Measurements from ENCODE around the gene SLX4IP. TPM values are rescaled to one million over a fixed set of nuclear protein-coding genes. Genes with fewer than 3 reads are reported as not detected.

The SLX4IP gene
- polyA plus RNA-seq, 2 of the 4 experiments (the other 2 are of a cell fraction) = 3.4 to 7.5 TPM

DNA sequence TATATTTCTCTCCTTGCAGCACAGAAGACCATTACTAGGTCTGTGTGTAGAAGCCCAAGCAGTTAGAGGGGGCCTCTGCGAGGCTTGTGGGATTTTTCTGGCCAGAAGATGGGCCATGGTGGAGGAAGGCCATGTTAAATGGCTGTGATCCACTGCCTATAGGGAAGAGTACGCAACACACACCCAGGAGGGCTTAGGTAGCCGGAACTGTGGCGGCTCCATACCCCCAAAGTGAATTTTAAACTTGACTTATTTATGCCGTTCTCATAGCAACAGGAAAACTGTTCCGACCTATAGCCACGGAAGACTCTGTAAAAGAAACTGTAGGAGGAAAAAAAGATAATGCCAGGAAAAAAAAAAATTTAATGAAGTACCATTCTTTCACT lies 69.5 kb downstream of the SLX4IP start:
- POLR2A ChIA-PET = no interaction called here

DNA sequence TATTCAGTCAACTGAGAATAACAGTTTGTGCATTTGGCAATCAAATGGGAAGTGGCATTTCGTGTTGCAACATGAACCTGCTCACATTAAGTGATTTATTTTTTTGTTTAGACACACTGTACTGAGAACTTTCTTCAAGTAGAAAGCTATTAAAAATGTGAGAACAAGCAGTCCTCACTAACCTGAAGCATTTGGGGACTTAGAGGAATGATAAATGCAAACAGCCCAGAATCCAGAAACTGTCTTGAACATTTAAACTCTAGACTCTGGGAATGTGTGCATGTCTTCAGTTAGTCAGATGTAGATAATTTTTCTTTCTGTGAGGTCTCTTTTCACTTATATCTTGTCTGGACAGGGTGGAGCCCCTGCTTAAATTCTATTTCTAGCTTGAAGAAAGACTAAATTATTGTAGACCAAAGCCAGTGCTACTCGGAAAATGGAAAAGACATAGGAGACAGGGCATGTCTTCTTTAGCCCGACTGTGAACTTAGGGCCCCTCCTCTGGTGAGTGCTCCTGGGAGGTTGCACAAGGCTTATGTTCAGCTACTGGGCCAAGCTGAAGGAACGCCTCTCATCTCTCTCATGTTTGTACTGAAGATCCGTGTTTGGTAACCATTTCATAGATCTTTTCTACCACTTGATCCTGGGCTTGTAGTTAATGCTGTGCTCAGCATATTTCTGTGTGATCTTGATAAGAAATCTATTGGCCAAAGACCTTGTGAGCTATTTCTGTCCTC lies 70.1 kb downstream of the SLX4IP start:
- TF ChIP-seq FOXS1 (CRISPR knock-in tag; IDR thresholded peaks at IDR 0.05) = no peak
- TF ChIP-seq JUNB (IDR thresholded peaks at IDR 0.05) = no peak
- TF ChIP-seq POLR2A (IDR thresholded peaks at IDR 0.05; ENCODE audit: low read length) = no peak
- TF ChIP-seq MAFK (IDR thresholded peaks at IDR 0.05; ENCODE audit: partially characterized antibody) = peak; percentile 99
- no peak for TF ChIP-seq POLR2AphosphoS2 (conservative IDR thresholded peaks at IDR 0.05; ENCODE audit: low read length)
- no peak for TF ChIP-seq HOXB5 (CRISPR knock-in tag; IDR thresholded peaks at IDR 0.05)
- TF ChIP-seq JUN (IDR thresholded peaks at IDR 0.05) = no peak
- H3K27ac ChIP-seq = peak overlapping the region; percentile 36 to 50; a peak in 3 of 6 replicates
- CTCF ChIA-PET = interaction anchor here (0.9 to 3.1 kb wide), 6 partner anchors 19 to 1039 kb away, joined by 3 to 11 read pairs (median 3); no protein-coding TSS in a partner anchor
- peak; percentile 61 for FAIRE-seq
- no peak overlapping the region for H3K4me3 ChIP-seq
- DNase-seq (ENCODE audit: low read depth in 1 of 2, low spot score in 1 of 2) = no peak
- POLR2A ChIA-PET = interaction anchor here (0.6 kb wide), 1 partner anchor 1042 kb away, joined by 3 read pairs; no protein-coding TSS in a partner anchor
- peaks cover 47% of the 10 kb centered on the region for H3K4me1 ChIP-seq
- WGBS (ENCODE audit: missing lambda C conversion rate) = 74% methylated on average over 5 of the region's 5 CpGs
- peak overlapping the region; percentile 40; the same call in 2 of the 3 replicates for H3K4me2 ChIP-seq
- H3K9me3 ChIP-seq = no peaks in the 10 kb centered on the region
- ATAC-seq = peak in 1 of 2 experiments; percentile 22; a peak in 1 of 6 replicates

More for the DNA sequence above, 69.5 kb downstream of the SLX4IP start:
- Histone ChIP-seq H3K27ac (peak overlapping the region; percentile 14 to 38; a peak in 2 of 6 replicates), H3K4me3 (no peak overlapping the region), H3K4me1 (peaks cover 47% of the 10 kb centered on the region), H3K9me3 (no peaks in the 10 kb centered on the region), H3K4me2 (no peak overlapping the region)
- CTCF ChIA-PET = interaction anchor here (0.9 to 3.1 kb wide), 6 partner anchors 16 to 526 kb away, joined by 3 to 11 read pairs (median 5); no protein-coding TSS in a partner anchor
- TF ChIP-seq HOXB5 (CRISPR knock-in tag; IDR thresholded peaks at IDR 0.05) (no peak), NR3C1 (IDR thresholded peaks at IDR 0.05) (no peak), JUNB (IDR thresholded peaks at IDR 0.05) (no peak), TFCP2L1 (CRISPR knock-in tag; IDR thresholded peaks at IDR 0.05) (no peak), FOSB (CRISPR knock-in tag; IDR thresholded peaks at IDR 0.05) (no peak), CBX8 (IDR thresholded peaks at IDR 0.05) (no peak), CHD4 (IDR thresholded peaks at IDR 0.05; ENCODE audit: borderline replicate concordance) (no peak), MAFK (IDR thresholded peaks at IDR 0.05; ENCODE audit: partially characterized antibody) (no peak), HOXB13 (CRISPR knock-in tag; IDR thresholded peaks at IDR 0.05; ENCODE audit: low read depth) (no peak), FOSL2 (IDR thresholded peaks at IDR 0.05) (no peak), FOSL2 (CRISPR knock-in tag; IDR thresholded peaks at IDR 0.05) (no peak), ZSCAN20 (CRISPR knock-in tag; IDR thresholded peaks at IDR 0.05) (no peak), HDAC2 (IDR thresholded peaks at IDR 0.05) (no peak)
- TF ChIP-seq, protein P1, sequence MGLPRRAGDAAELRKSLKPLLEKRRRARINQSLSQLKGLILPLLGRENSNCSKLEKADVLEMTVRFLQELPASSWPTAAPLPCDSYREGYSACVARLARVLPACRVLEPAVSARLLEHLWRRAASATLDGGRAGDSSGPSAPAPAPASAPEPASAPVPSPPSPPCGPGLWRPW (IDR thresholded peaks at IDR 0.05) = no peak
- TF ChIP-seq, protein P2, sequence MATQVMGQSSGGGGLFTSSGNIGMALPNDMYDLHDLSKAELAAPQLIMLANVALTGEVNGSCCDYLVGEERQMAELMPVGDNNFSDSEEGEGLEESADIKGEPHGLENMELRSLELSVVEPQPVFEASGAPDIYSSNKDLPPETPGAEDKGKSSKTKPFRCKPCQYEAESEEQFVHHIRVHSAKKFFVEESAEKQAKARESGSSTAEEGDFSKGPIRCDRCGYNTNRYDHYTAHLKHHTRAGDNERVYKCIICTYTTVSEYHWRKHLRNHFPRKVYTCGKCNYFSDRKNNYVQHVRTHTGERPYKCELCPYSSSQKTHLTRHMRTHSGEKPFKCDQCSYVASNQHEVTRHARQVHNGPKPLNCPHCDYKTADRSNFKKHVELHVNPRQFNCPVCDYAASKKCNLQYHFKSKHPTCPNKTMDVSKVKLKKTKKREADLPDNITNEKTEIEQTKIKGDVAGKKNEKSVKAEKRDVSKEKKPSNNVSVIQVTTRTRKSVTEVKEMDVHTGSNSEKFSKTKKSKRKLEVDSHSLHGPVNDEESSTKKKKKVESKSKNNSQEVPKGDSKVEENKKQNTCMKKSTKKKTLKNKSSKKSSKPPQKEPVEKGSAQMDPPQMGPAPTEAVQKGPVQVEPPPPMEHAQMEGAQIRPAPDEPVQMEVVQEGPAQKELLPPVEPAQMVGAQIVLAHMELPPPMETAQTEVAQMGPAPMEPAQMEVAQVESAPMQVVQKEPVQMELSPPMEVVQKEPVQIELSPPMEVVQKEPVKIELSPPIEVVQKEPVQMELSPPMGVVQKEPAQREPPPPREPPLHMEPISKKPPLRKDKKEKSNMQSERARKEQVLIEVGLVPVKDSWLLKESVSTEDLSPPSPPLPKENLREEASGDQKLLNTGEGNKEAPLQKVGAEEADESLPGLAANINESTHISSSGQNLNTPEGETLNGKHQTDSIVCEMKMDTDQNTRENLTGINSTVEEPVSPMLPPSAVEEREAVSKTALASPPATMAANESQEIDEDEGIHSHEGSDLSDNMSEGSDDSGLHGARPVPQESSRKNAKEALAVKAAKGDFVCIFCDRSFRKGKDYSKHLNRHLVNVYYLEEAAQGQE (IDR thresholded peaks at IDR 0.05) = no peak
- TF ChIP-seq, protein P3, sequence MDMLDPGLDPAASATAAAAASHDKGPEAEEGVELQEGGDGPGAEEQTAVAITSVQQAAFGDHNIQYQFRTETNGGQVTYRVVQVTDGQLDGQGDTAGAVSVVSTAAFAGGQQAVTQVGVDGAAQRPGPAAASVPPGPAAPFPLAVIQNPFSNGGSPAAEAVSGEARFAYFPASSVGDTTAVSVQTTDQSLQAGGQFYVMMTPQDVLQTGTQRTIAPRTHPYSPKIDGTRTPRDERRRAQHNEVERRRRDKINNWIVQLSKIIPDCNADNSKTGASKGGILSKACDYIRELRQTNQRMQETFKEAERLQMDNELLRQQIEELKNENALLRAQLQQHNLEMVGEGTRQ (IDR thresholded peaks at IDR 0.05) = no peak
- TF ChIP-seq, protein P4, sequence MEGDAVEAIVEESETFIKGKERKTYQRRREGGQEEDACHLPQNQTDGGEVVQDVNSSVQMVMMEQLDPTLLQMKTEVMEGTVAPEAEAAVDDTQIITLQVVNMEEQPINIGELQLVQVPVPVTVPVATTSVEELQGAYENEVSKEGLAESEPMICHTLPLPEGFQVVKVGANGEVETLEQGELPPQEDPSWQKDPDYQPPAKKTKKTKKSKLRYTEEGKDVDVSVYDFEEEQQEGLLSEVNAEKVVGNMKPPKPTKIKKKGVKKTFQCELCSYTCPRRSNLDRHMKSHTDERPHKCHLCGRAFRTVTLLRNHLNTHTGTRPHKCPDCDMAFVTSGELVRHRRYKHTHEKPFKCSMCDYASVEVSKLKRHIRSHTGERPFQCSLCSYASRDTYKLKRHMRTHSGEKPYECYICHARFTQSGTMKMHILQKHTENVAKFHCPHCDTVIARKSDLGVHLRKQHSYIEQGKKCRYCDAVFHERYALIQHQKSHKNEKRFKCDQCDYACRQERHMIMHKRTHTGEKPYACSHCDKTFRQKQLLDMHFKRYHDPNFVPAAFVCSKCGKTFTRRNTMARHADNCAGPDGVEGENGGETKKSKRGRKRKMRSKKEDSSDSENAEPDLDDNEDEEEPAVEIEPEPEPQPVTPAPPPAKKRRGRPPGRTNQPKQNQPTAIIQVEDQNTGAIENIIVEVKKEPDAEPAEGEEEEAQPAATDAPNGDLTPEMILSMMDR (IDR thresholded peaks at IDR 0.05) = no peak
- TF ChIP-seq, protein P5, sequence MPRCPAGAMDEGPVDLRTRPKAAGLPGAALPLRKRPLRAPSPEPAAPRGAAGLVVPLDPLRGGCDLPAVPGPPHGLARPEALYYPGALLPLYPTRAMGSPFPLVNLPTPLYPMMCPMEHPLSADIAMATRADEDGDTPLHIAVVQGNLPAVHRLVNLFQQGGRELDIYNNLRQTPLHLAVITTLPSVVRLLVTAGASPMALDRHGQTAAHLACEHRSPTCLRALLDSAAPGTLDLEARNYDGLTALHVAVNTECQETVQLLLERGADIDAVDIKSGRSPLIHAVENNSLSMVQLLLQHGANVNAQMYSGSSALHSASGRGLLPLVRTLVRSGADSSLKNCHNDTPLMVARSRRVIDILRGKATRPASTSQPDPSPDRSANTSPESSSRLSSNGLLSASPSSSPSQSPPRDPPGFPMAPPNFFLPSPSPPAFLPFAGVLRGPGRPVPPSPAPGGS (IDR thresholded peaks at IDR 0.05) = no peak
- no peak for FAIRE-seq
- DNase-seq (ENCODE audit: low read depth in 1 of 2, low spot score in 1 of 2) = no peak
- ATAC-seq = no peak
- WGBS (ENCODE audit: missing lambda C conversion rate) = 96% methylated on average over 7 of the region's 7 CpGs
